Sciatic nerve (tissue), 2 donors: ENCODE measurements around the gene SMOC1. TPM values are rescaled to one million over a fixed set of nuclear protein-coding genes. Genes with fewer than 3 reads are reported as not detected.
A peak's percentile ranks its signal among the peaks of the same experiment; 100 is the strongest.

Experiments
- ATAC-seq: fragments of 200-7000 bp; cut with Tn5 transposase; one replicate; pipeline ENCODE4 v1.9.1; 2020; ENCODE audit warnings: mild to moderate bottlenecking, moderate library complexity
- DNase-seq: peaks from one replicate; pipeline ENCODE4 v3.0.0-alpha.2; 2020; ENCODE audit warnings: low spot score
- intact Hi-C: fragments of 100-400 bp; cut with DNase I; formaldehyde crosslinking; loops from one replicate; pipeline ENCODE4 v1.14.2; 2022
- total RNA-seq: library from RNA; stranded (reverse); fragmentation: NEBNext Ultra II Directional; extraction: Animal tissue kit (Norgen Biotek cat#: 25700); gene quantifications from one replicate; pipeline ENCODE4 v1.2.1, GENCODE V29; 2021
- donor health status: DM: no; HTN: no; CAD: no.
- donor health status: DM: no; HTN: no; CAD: no.

Gene SMOC1
- total RNA-seq, 1 donor from 2014 or later: 12.9 TPM

- DNase-seq (no peak), ATAC-seq (no peak)
- intact Hi-C loops: no loop called here
Measured at GRCh38 chr14:69931960-69932359, 52.7 kb downstream of the SMOC1 start.

GRCh38 chr14:69932391-69932790 is 53.2 kb downstream of the SMOC1 start:
- ATAC-seq (no peak), DNase-seq (no peak)
- intact Hi-C loops: no loop called here

- no peak for ATAC-seq
- no peak for DNase-seq
- intact Hi-C loops: no loop called here
Measured at GRCh38 chr14:69933623-69934275, 54.5 kb downstream of the SMOC1 start.

GRCh38 chr14:69937367-69938081 is 58.3 kb downstream of the SMOC1 start:
- DNase-seq (no peak), ATAC-seq (no peak)
- intact Hi-C loops: no loop called here

GRCh38 chr14:69938751-69939150 is 59.5 kb downstream of the SMOC1 start:
- ATAC-seq: no peak
- intact Hi-C loops: no loop called here
- no peak for DNase-seq

- DNase-seq (no peak), ATAC-seq (no peak)
- intact Hi-C loops: no loop called here
Measured at GRCh38 chr14:69941768-69942742, 62.8 kb downstream of the SMOC1 start.

- DNase-seq (no peak), ATAC-seq (no peak)
- intact Hi-C loops: no loop called here
Measured at GRCh38 chr14:69943084-69943780, 64.0 kb downstream of the SMOC1 start.

- DNase-seq (no peak), ATAC-seq (no peak)
- intact Hi-C loops: no loop called here
Measured at GRCh38 chr14:69945347-69945746, 66.1 kb downstream of the SMOC1 start.

- no peak for ATAC-seq
- DNase-seq: no peak
- intact Hi-C loops: no loop called here
Measured at GRCh38 chr14:69945912-69946311, 66.7 kb downstream of the SMOC1 start.

GRCh38 chr14:69948351-69948750 is 69.1 kb downstream of the SMOC1 start:
- no peak for ATAC-seq
- DNase-seq: no peak
- intact Hi-C loops: no loop called here

- ATAC-seq (no peak), DNase-seq (no peak)
- intact Hi-C loops: no loop called here
Measured at GRCh38 chr14:69951263-69951662, 72.0 kb downstream of the SMOC1 start.

- intact Hi-C loops: no loop called here
- ATAC-seq (no peak), DNase-seq (no peak)
Measured at GRCh38 chr14:69951935-69952334, 72.7 kb downstream of the SMOC1 start.

GRCh38 chr14:69953266-69953915 is 74.2 kb downstream of the SMOC1 start:
- DNase-seq: no peak
- ATAC-seq: peak; percentile 38
- intact Hi-C loops: no loop called here

GRCh38 chr14:69955855-69956845 is 76.9 kb downstream of the SMOC1 start:
- DNase-seq (no peak), ATAC-seq (no peak)
- intact Hi-C loops: no loop called here

- DNase-seq (no peak), ATAC-seq (no peak)
- intact Hi-C loops: no loop called here
Measured at GRCh38 chr14:69956970-69957369, 77.8 kb downstream of the SMOC1 start.

GRCh38 chr14:69957986-69958385 is 78.8 kb downstream of the SMOC1 start:
- DNase-seq: no peak
- ATAC-seq: no peak
- intact Hi-C loops: no loop called here

GRCh38 chr14:69959136-69959535 is 79.9 kb downstream of the SMOC1 start:
- intact Hi-C loops: no loop called here
- no peak for ATAC-seq
- DNase-seq: no peak

GRCh38 chr14:69960296-69960695 is 81.1 kb downstream of the SMOC1 start:
- no peak for DNase-seq
- intact Hi-C loops: no loop called here
- no peak for ATAC-seq
